IPS DF 4.7 (cell line): ENCODE data around the gene ZNF559.

Experiments
- DNase-seq: peaks from one replicate; pipeline ENCODE4 v3.0.0-alpha.2; 2013; ENCODE audit warnings: low spot score; ENCODE audit errors: extremely low read depth

ZNF559 gene

DNA sequence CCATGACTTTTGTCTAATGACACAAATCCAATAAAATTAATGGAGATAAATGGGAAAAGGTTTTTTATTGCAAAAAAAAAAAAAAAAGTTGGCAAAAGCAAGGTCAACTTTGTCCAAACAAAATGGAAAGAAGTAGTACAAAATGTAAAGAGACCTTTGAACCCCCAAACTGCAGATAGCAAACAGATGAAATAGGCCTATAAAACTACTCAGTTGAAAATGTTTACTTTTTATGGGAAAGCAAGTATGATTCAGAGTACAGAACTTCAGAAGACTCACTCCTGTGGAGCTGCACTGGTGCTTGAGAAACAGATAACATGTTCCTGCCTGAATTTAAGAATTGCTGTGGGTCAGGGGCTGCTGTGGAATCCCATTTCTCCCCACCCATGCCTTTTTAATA is 29.0 kb downstream of the ZNF559 start:
- no peak for DNase-seq

DNA sequence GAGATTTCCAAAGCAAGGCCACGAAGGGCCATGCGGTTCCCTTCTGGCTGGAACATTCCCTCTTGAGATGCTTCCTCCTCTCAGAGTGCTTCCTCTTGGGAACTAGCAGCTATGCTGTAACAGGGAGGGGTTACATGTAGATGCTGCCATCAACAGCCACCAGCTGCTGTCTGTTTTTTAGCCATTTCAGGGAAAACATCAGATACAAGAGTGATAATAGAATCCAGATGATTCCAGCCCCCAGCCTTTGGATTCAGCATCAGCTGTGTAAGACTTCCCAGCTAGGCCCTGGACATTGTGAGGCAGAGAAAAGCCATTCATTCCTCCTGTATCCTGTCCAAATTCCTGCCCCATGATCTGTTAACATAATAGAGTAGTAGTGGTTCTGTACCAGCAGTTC is 30.7 kb downstream of the ZNF559 start:
- DNase-seq, result no peak

DNA sequence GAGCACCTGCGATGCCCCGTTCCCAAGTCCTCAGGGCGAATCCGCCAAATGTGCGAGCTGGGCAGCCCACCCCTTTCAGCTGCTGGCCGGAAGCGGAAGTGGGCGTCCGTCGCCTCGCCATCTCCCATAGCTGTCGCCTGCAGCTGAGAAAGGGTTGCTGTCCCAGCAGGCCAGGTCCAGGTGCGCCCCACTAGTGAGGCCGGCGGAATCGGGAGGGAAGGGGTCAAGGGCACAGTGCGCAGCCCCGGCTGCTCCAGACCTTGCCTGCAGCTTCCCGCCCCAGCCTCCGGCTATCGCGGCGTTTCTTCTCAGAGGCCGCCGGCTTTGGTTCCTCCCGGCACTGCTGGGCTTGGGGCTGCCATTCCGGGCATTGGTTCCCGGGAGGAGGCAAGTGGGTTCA is 38.9 kb downstream of the ZNF559 start, which contains the start of gene ZNF177:
TSS of gene ZNF177 (plus strand) at position 109 of the 400 bp plus-strand sequence. CDS start 15,299 bp downstream, outside the sequence.
- DNase-seq, result no peak

DNA sequence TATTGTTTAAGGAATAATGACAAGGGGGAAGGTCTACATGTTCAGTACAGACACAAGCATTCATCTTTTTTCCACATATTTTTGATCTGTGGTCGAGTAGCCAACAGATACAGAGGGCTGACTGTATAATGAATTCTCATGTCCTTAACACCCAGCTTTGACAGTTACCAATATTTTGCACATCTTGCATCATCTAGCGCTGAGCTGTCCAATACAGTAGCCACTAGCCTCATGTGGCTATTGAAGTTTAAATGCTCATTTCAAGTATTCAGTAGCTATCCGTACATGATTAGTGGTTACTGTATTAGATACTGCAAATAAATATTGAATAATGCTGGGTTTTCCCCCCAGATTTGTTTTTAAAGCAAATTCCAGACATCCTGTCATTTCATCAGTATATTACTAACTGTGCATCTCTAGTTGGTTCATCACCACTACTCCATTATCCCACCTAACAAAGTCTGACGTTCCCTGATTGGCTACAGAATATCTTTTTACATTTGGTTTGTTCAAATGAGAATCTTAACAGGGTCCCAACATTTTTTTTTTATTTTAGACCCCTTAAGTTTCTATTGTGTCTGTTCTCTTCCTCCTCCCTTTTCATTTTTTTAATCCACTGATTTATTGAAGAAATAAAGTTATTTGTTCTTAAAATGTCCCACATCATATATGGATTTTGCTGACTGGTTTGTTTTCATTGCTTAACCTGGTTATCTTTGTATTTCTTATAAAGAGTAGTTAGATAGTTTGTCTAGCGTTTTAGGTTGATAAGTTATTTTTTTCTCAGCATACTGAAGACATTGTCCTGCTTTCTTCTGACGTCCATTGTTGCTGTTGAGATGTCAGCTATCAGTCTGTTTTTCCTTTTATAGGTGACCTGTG is 47.0 kb downstream of the ZNF559 start:
- no peak for DNase-seq

GRCh38 chr19:9381361-9381785 is 57.4 kb downstream of the ZNF559 start:
- no peak for DNase-seq
